Loucy (cell line): ENCODE data around the gene GRID2.

Experiments
- EZH2phosphoT487 ChIP-seq: fragments of 200-600 bp; IDR thresholded peaks from 2 replicates; pipeline ENCODE4 v1.6.1; 2018; ENCODE audit warnings: antibody characterized with exemption, mild to moderate bottlenecking, moderate library complexity, borderline replicate concordance
- TF ChIP-seq, protein P1 (sequence below): fragments of 200-600 bp; sonication (generic); conservative IDR thresholded peaks from 2 replicates; pipeline ENCODE4 v1.5.1; 2014; ENCODE audit warnings: mild to moderate bottlenecking, antibody characterized with exemption, low read length

DNA sequence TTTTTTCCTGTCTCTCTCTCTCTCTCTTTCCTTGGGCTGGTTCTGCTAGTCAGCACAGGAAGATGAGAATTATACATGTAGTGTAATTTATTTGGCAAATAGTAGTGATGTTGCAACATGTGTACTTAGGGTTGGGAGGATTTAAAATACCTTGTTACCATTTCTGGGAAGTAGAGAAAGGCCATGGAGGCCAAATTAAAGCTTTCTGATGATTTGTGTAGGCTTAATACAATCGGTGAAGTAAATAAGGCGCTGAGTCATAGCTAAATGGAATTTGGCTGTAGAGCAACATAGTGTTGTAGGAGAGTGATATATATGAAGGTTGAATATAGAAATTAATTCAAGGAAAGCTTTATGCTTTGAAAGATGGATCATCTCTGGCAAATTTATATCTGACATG, 295.3 kb downstream of the GRID2 start:
- TF ChIP-seq, protein P1, sequence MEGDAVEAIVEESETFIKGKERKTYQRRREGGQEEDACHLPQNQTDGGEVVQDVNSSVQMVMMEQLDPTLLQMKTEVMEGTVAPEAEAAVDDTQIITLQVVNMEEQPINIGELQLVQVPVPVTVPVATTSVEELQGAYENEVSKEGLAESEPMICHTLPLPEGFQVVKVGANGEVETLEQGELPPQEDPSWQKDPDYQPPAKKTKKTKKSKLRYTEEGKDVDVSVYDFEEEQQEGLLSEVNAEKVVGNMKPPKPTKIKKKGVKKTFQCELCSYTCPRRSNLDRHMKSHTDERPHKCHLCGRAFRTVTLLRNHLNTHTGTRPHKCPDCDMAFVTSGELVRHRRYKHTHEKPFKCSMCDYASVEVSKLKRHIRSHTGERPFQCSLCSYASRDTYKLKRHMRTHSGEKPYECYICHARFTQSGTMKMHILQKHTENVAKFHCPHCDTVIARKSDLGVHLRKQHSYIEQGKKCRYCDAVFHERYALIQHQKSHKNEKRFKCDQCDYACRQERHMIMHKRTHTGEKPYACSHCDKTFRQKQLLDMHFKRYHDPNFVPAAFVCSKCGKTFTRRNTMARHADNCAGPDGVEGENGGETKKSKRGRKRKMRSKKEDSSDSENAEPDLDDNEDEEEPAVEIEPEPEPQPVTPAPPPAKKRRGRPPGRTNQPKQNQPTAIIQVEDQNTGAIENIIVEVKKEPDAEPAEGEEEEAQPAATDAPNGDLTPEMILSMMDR: no peak
- TF ChIP-seq EZH2phosphoT487: no peak
